OCI-LY1 (cell line): Measurements from ENCODE around the gene SOX12.

ENCODE experiments used
- H2AFZ ChIP-seq: fragments of 200-600 bp; sonication (generic), shearing (Covaris generic); 2 replicates; pipeline ENCODE4 v1.6.0; 2014; ENCODE audit warnings: antibody characterized with exemption, mild to moderate bottlenecking, low read length
- H3F3A ChIP-seq: fragments of 200-600 bp; sonication (generic), shearing (Covaris generic); 2 replicates; pipeline ENCODE4 v1.6.0; 2014; ENCODE audit warnings: mild to moderate bottlenecking, antibody characterized with exemption, low read length, moderate library complexity; ENCODE audit not compliant: insufficient read depth
- H3K27ac ChIP-seq: fragments of 200-600 bp; sonication (generic); 2 replicates; pipeline ENCODE4 v1.5.1; 2014; ENCODE audit warnings: low read length, mixed run types, mild to moderate bottlenecking, low read depth; ENCODE audit not compliant: poor library complexity, severe bottlenecking
- H3K27me3 ChIP-seq: fragments of 200-600 bp; sonication (generic); 2 replicates; pipeline ENCODE4 v1.6.0; 2014; ENCODE audit warnings: antibody characterized with exemption, mild to moderate bottlenecking, low read length, moderate library complexity; ENCODE audit not compliant: insufficient read depth
- H3K36me3 ChIP-seq: fragments of 200-600 bp; sonication (generic); 2 replicates; pipeline ENCODE4 v1.6.1; 2014; ENCODE audit warnings: mild to moderate bottlenecking, antibody characterized with exemption, low read length, moderate library complexity, mixed read lengths; ENCODE audit not compliant: insufficient read depth
- H3K4me1 ChIP-seq: fragments of 200-600 bp; sonication (generic); 2 replicates; pipeline ENCODE4 v1.5.1; 2014; ENCODE audit warnings: mild to moderate bottlenecking, low read length, moderate library complexity; ENCODE audit not compliant: insufficient read depth, severe bottlenecking
- H3K4me2 ChIP-seq: fragments of 200-600 bp; sonication (generic), shearing (Covaris generic); 2 replicates; pipeline ENCODE4 v1.6.1; 2014; ENCODE audit warnings: low read length
- H3K4me3 ChIP-seq: fragments of 200-600 bp; sonication (generic); 2 replicates; pipeline ENCODE4 v1.5.1; 2014; ENCODE audit warnings: low read length, low read depth, mild to moderate bottlenecking, mixed read lengths; ENCODE audit not compliant: poor library complexity, severe bottlenecking
- H3K79me2 ChIP-seq: fragments of 200-600 bp; shearing (Covaris generic); 2 replicates; pipeline ENCODE4 v1.6.1; 2016; ENCODE audit warnings: mixed run types, low read length, mixed read lengths; ENCODE audit not compliant: insufficient read depth
- H3K9ac ChIP-seq: fragments of 200-600 bp; sonication (generic), shearing (Covaris generic); 2 replicates; pipeline ENCODE4 v1.6.1; 2014; ENCODE audit warnings: mild to moderate bottlenecking, low read length, mixed read lengths
- H3K9me2 ChIP-seq: fragments of 200-600 bp; sonication (generic), shearing (Covaris generic); 2 replicates; pipeline ENCODE4 v1.6.1; 2014; ENCODE audit warnings: low read depth, mild to moderate bottlenecking, low read length, mixed read lengths
- H3K9me3 ChIP-seq: fragments of 200-600 bp; shearing (Covaris generic); 2 replicates; pipeline ENCODE4 v1.6.1; 2014; ENCODE audit warnings: low read length, mixed read lengths
- H4K20me1 ChIP-seq: fragments of 200-600 bp; sonication (generic), shearing (Covaris generic); 2 replicates; pipeline ENCODE4 v1.6.0; 2016; ENCODE audit warnings: mild to moderate bottlenecking, low read length; ENCODE audit not compliant: insufficient read depth
- EZH2 ChIP-seq: fragments of 200-600 bp; sonication (generic), shearing (Covaris generic); IDR thresholded peaks from 2 replicates; pipeline ENCODE4 v1.8.0; 2017; ENCODE audit warnings: borderline replicate concordance, mixed run types, mild to moderate bottlenecking, antibody characterized with exemption, low read length, moderate library complexity, mixed read lengths
- TF ChIP-seq, protein P1 (sequence below): fragments of 200-600 bp; sonication (generic), shearing (Covaris generic); IDR thresholded peaks from 2 replicates; pipeline ENCODE4 v1.5.1; 2017; ENCODE audit warnings: mild to moderate bottlenecking, antibody characterized with exemption, low read length, moderate library complexity, mixed read lengths

SOX12 gene

DNA sequence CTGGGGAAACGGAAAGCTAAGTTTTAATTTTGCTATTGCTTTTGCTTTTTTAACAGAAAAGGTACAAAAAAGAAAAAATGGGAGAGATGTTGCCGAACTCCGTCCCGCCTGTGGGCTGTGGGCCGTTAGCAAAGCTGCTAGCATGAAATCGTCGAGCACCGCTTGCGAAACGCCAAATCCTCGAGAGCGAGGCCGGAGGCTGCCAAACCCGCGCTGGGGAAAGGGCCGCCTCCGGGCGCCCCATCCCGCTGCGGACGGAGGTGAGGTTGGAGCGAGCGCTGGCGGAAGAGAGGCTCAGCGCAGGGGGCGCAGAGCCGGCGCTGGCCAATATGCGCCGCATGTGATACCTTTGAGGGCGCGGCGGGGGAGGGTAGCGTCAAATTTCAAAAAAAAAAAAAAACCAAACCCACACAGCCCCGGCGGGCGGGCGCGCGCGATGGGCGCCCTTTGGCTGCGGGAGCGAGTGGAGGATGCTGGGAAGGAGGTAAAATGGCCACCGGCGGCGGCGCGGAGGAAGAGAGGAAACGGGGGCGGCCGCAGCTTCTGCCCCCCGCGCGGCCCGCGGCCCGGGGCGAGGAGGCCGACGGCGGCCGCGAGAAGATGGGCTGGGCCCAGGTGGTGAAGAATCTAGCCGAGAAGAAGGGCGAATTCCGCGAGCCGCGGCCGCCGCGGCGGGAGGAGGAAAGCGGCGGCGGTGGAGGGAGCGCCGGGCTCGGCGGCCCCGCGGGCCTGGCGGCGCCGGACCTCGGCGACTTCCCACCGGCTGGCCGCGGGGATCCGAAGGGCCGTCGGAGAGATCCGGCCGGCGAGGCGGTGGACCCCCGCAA, 28.0 kb upstream of the SOX12 start, which contains the start of gene ZCCHC3:
TSS of gene ZCCHC3 (plus strand) at position 473 of the 827 bp plus-strand sequence. CDS start at position 490, 17 bp downstream.
- no peaks in the 10 kb centered on the region for H3K9me3 ChIP-seq
- H3K4me2 ChIP-seq = peak within 1 kb of the TSS; percentile 83
- H3K9me2 ChIP-seq = no peaks in the 10 kb centered on the region
- TF ChIP-seq EZH2 = no peak
- TF ChIP-seq, protein P1, sequence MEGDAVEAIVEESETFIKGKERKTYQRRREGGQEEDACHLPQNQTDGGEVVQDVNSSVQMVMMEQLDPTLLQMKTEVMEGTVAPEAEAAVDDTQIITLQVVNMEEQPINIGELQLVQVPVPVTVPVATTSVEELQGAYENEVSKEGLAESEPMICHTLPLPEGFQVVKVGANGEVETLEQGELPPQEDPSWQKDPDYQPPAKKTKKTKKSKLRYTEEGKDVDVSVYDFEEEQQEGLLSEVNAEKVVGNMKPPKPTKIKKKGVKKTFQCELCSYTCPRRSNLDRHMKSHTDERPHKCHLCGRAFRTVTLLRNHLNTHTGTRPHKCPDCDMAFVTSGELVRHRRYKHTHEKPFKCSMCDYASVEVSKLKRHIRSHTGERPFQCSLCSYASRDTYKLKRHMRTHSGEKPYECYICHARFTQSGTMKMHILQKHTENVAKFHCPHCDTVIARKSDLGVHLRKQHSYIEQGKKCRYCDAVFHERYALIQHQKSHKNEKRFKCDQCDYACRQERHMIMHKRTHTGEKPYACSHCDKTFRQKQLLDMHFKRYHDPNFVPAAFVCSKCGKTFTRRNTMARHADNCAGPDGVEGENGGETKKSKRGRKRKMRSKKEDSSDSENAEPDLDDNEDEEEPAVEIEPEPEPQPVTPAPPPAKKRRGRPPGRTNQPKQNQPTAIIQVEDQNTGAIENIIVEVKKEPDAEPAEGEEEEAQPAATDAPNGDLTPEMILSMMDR = peak; percentile 8; the same call in 1 of the 2 replicates
- no peaks in the 10 kb centered on the region for H4K20me1 ChIP-seq
- peaks cover 19% of the 10 kb centered on the region for H3K36me3 ChIP-seq
- H3K27ac ChIP-seq = peak within 1 kb of the TSS; percentile 43
- peak within 1 kb of the TSS; percentile 81 for H3K4me3 ChIP-seq
- no peaks in the 10 kb centered on the region for H3F3A ChIP-seq
- no peaks in the 10 kb centered on the region for H3K79me2 ChIP-seq
- H3K4me1 ChIP-seq = peaks cover 26% of the 10 kb centered on the region
- peak within 1 kb of the TSS; percentile 7; the same call in 1 of the 2 replicates for H2AFZ ChIP-seq
- no peaks in the 10 kb centered on the region for H3K27me3 ChIP-seq
- peak within 1 kb of the TSS; percentile 83 for H3K9ac ChIP-seq

DNA sequence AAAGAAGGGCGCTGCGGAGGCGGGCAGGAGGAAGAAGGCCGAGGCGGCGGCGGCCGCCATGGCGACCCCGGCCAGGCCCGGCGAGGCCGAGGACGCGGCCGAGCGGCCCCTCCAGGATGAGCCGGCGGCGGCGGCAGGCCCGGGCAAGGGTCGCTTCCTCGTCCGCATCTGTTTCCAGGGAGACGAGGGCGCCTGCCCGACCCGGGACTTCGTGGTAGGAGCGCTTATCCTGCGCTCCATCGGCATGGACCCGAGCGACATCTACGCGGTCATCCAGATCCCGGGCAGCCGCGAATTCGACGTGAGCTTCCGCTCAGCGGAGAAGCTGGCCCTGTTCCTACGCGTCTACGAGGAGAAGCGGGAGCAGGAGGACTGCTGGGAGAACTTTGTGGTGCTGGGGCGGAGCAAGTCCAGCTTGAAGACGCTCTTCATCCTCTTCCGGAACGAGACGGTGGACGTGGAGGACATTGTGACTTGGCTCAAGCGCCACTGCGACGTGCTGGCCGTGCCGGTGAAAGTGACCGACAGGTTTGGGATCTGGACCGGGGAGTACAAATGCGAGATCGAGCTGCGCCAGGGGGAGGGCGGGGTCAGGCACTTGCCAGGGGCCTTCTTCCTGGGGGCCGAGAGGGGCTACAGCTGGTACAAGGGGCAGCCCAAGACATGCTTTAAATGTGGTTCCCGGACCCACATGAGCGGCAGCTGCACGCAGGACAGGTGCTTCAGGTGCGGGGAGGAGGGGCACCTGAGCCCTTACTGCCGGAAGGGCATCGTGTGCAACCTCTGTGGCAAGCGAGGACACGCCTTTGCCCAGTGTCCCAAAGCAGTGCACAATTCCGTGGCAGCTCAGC, 27.2 kb upstream of the SOX12 start:
- H2AFZ ChIP-seq = 0 out of 2 replicates have a peak overlapping the region, but pooled peaks have one; percentile 7
- H4K20me1 ChIP-seq = no peaks in the 10 kb centered on the region
- H3K79me2 ChIP-seq = no peaks in the 10 kb centered on the region
- peak overlapping the region; percentile 83 for H3K9ac ChIP-seq
- H3K9me2 ChIP-seq = no peaks in the 10 kb centered on the region
- no peaks in the 10 kb centered on the region for H3F3A ChIP-seq
- peak overlapping the region; percentile 81 for H3K4me3 ChIP-seq
- peak overlapping the region; percentile 83 for H3K4me2 ChIP-seq
- H3K36me3 ChIP-seq = peaks cover 19% of the 10 kb centered on the region
- TF ChIP-seq, protein P1 = no peak
- no peak for TF ChIP-seq EZH2
- peaks cover 26% of the 10 kb centered on the region for H3K4me1 ChIP-seq
- peak overlapping the region; percentile 43 for H3K27ac ChIP-seq
- no peaks in the 10 kb centered on the region for H3K9me3 ChIP-seq
- no peaks in the 10 kb centered on the region for H3K27me3 ChIP-seq

GRCh38 chr20:298776-299391, 26.5 kb upstream of the SOX12 start:
- Histone ChIP-seq H3K36me3 (peaks cover 19% of the 10 kb centered on the region), H3K9me2 (no peaks in the 10 kb centered on the region), H3K27me3 (no peaks in the 10 kb centered on the region), H4K20me1 (no peaks in the 10 kb centered on the region), H3K27ac (no peak overlapping the region), H3K4me2 (peak overlapping the region; percentile 83), H3K4me3 (peak overlapping the region; percentile 81), H3K79me2 (no peaks in the 10 kb centered on the region), H3K9ac (peak overlapping the region; percentile 83; the same call in 1 of the 2 replicates), H3K9me3 (no peaks in the 10 kb centered on the region), H3F3A (no peaks in the 10 kb centered on the region), H2AFZ (no peak overlapping the region), H3K4me1 (peaks cover 26% of the 10 kb centered on the region)
- TF ChIP-seq EZH2 = no peak
